ENCODE data around the gene MOB3B.

Gene MOB3B

GRCh38 chr9:27556470-27556869 is 26.9 kb upstream of the MOB3B start:
- Mint-ChIP-seq H3K27me3 (no peaks in the 10 kb centered on the region), H3K36me3 (ENCODE audit: low read depth) (peaks cover 42% of the 10 kb centered on the region), H3K27ac (no peak overlapping the region), H3K4me1 (ENCODE audit: low read depth) (peaks cover under 1% of the 10 kb centered on the region), H3K4me3 (no peak overlapping the region), H3K9me3 (no peaks in the 10 kb centered on the region)

GRCh38 chr9:27554712-27555111 is 25.1 kb upstream of the MOB3B start:
- Mint-ChIP-seq H3K4me3 (no peak overlapping the region), H3K4me1 (ENCODE audit: low read depth) (no peaks in the 10 kb centered on the region), H3K27me3 (no peaks in the 10 kb centered on the region), H3K27ac (no peak overlapping the region), H3K36me3 (ENCODE audit: low read depth) (peaks cover 37% of the 10 kb centered on the region), H3K9me3 (no peaks in the 10 kb centered on the region)

DNA sequence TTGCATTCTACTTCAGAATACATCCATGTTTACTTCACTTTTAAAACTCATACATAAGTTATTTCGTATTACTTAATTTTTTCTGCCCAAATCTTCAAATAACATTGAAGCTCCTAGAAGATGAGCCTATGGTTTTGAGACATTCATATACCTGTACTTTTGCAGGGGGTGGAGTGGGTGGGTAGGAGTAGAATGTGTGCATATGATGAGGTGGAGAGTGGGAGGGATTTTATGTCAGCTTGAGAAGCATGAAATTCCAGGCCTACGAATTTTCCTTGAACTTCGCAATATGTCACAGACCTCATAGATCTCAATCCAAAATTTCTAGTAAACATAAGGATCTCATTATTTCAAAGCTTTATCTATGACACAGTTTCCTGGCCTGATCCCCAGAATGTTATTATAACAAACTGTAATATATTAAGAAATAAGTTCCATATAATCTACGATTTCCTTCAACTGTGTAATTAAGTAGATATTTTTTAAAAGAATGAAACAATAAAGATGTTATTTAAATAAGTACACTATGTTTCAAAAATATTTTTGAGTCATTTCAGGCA is 19.7 kb upstream of the MOB3B start:
- H3K4me1 Mint-ChIP-seq (ENCODE audit: low read depth), result no peaks in the 10 kb centered on the region
- H3K9me3 Mint-ChIP-seq, result no peaks in the 10 kb centered on the region
- H3K27ac Mint-ChIP-seq, result no peak overlapping the region
- H3K4me3 Mint-ChIP-seq, result no peak overlapping the region
- H3K36me3 Mint-ChIP-seq (ENCODE audit: low read depth), result peaks cover 33% of the 10 kb centered on the region
- no peaks in the 10 kb centered on the region for H3K27me3 Mint-ChIP-seq

DNA sequence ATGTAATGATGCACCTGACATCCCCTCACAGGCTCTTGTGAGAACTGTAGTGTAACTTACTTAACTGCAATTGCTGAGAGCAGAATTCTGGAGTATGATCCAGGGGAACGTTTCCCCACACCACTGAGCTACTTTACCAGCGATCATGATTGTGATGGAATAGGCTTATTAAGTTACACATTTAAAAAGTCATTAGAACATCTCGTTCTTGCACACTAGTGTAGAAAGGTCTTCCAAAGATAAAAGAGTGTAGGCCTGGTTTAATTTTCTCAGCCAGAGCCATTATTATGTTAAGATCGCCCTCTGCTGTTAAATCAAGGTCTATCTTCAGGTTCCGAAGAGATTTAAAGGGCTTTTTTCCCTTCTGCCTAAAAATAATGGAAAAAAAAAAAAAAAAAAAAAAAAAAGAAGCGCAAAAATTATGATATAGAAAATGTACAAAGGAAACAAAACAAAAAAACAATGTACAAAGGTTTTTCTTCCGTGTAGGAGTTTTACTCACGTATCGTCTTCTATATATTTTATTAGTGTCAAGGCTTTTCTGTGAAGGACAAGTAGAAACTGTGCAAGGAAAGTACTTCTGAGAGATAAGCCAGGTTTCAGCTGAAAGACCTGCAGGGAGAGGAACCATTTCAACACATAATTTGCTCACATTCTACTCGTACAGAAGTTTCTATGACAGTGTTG is 18.6 kb upstream of the MOB3B start:
- no peaks in the 10 kb centered on the region for H3K9me3 Mint-ChIP-seq
- H3K27ac Mint-ChIP-seq, result no peak overlapping the region
- no peaks in the 10 kb centered on the region for H3K27me3 Mint-ChIP-seq
- H3K4me1 Mint-ChIP-seq (ENCODE audit: low read depth), result no peaks in the 10 kb centered on the region
- H3K4me3 Mint-ChIP-seq, result no peak overlapping the region
- H3K36me3 Mint-ChIP-seq (ENCODE audit: low read depth), result peaks cover 32% of the 10 kb centered on the region

- Mint-ChIP-seq H3K4me1 (ENCODE audit: low read depth) (no peaks in the 10 kb centered on the region), H3K27me3 (no peaks in the 10 kb centered on the region), H3K4me3 (no peak overlapping the region), H3K27ac (no peak overlapping the region), H3K36me3 (ENCODE audit: low read depth) (peaks cover 29% of the 10 kb centered on the region), H3K9me3 (no peaks in the 10 kb centered on the region)
Measured at GRCh38 chr9:27545471-27545870, 15.9 kb upstream of the MOB3B start.

GRCh38 chr9:27542508-27542907 is 12.9 kb upstream of the MOB3B start:
- Mint-ChIP-seq H3K4me3 (no peak overlapping the region), H3K36me3 (ENCODE audit: low read depth) (peaks cover 29% of the 10 kb centered on the region), H3K27ac (no peak overlapping the region), H3K27me3 (no peaks in the 10 kb centered on the region), H3K9me3 (no peaks in the 10 kb centered on the region), H3K4me1 (ENCODE audit: low read depth) (no peaks in the 10 kb centered on the region)

DNA sequence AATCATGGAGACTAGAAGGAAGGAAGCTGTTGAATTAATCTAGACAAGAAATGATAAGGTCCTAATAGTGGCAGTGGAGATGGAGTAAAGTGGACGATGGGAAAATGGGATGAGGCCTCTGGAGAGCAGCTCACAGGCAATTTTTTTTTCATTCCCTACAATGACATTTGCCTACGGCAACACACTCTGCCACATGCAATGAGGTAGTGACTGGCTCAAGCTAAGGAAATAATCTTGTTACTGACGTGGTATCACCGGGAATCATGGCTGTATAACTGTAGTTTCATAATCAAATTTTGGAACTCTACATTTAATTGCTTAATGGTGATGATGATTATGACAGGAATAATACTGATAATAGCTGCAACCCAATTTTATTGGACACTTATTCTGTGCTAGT is 12.1 kb upstream of the MOB3B start:
- H3K9me3 Mint-ChIP-seq, result no peaks in the 10 kb centered on the region
- no peak overlapping the region for H3K27ac Mint-ChIP-seq
- no peaks in the 10 kb centered on the region for H3K4me1 Mint-ChIP-seq (ENCODE audit: low read depth)
- H3K4me3 Mint-ChIP-seq, result no peak overlapping the region
- H3K27me3 Mint-ChIP-seq, result no peaks in the 10 kb centered on the region
- H3K36me3 Mint-ChIP-seq (ENCODE audit: low read depth), result peaks cover 29% of the 10 kb centered on the region

- Mint-ChIP-seq H3K36me3 (ENCODE audit: low read depth) (peaks cover 26% of the 10 kb centered on the region), H3K9me3 (no peaks in the 10 kb centered on the region), H3K27me3 (no peaks in the 10 kb centered on the region), H3K27ac (no peak overlapping the region), H3K4me3 (no peak overlapping the region), H3K4me1 (ENCODE audit: low read depth) (no peaks in the 10 kb centered on the region)
Measured at GRCh38 chr9:27540502-27540901, 10.9 kb upstream of the MOB3B start.

GRCh38 chr9:27539479-27540441 is 10.1 kb upstream of the MOB3B start:
- no peaks in the 10 kb centered on the region for H3K27me3 Mint-ChIP-seq
- H3K4me3 Mint-ChIP-seq, result no peak overlapping the region

DNA sequence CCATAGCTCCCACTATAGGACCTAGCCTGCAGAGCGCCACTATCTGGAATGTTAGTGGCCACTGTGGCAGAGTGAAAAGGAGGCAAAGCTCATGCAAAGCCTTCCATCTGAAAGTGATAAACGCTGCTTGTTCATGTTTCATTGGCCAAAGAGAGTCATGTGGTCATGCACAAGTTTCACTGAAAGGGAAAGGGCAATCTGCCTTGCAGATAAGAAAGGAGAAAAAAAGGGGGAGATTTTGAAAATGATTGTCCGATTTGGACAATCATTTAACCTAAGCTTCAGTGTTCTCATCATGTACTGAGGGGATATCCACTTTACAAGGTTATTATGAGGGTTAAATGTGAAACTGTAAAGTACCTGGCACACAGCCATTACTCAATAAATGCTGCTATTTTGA is 9.0 kb upstream of the MOB3B start:
- Mint-ChIP-seq H3K4me3 (no peak overlapping the region), H3K36me3 (ENCODE audit: low read depth) (peaks cover 10% of the 10 kb centered on the region), H3K9me3 (no peaks in the 10 kb centered on the region), H3K27ac (no peak overlapping the region), H3K4me1 (ENCODE audit: low read depth) (no peaks in the 10 kb centered on the region), H3K27me3 (no peaks in the 10 kb centered on the region)

More at GRCh38 chr9:27539479-27540441, 10.1 kb upstream of the MOB3B start:
- H3K27ac Mint-ChIP-seq, result no peak overlapping the region
- no peaks in the 10 kb centered on the region for H3K9me3 Mint-ChIP-seq
- no peaks in the 10 kb centered on the region for H3K4me1 Mint-ChIP-seq (ENCODE audit: low read depth)
- H3K36me3 Mint-ChIP-seq (ENCODE audit: low read depth), result peaks cover 21% of the 10 kb centered on the region

GRCh38 chr9:27537756-27538155 is 8.1 kb upstream of the MOB3B start:
- no peaks in the 10 kb centered on the region for H3K27me3 Mint-ChIP-seq
- no peaks in the 10 kb centered on the region for H3K4me1 Mint-ChIP-seq (ENCODE audit: low read depth)

GRCh38 chr9:27537027-27537435 is 7.4 kb upstream of the MOB3B start:
- Mint-ChIP-seq H3K4me3 (no peak overlapping the region), H3K9me3 (no peaks in the 10 kb centered on the region), H3K4me1 (ENCODE audit: low read depth) (no peaks in the 10 kb centered on the region), H3K27ac (no peak overlapping the region), H3K36me3 (ENCODE audit: low read depth) (no peaks in the 10 kb centered on the region), H3K27me3 (no peaks in the 10 kb centered on the region)

More at GRCh38 chr9:27537756-27538155, 8.1 kb upstream of the MOB3B start:
- Mint-ChIP-seq H3K36me3 (ENCODE audit: low read depth) (peaks cover 4% of the 10 kb centered on the region), H3K9me3 (no peaks in the 10 kb centered on the region), H3K27ac (no peak overlapping the region), H3K4me3 (no peak overlapping the region)

- Mint-ChIP-seq H3K4me3 (no peak overlapping the region), H3K36me3 (ENCODE audit: low read depth) (no peaks in the 10 kb centered on the region), H3K27ac (no peak overlapping the region), H3K27me3 (no peaks in the 10 kb centered on the region), H3K9me3 (no peaks in the 10 kb centered on the region), H3K4me1 (ENCODE audit: low read depth) (no peaks in the 10 kb centered on the region)
Measured at GRCh38 chr9:27536168-27536567, 6.6 kb upstream of the MOB3B start.

- Mint-ChIP-seq H3K27ac (no peak overlapping the region), H3K9me3 (no peaks in the 10 kb centered on the region), H3K4me3 (no peak overlapping the region), H3K36me3 (ENCODE audit: low read depth) (no peaks in the 10 kb centered on the region), H3K27me3 (no peaks in the 10 kb centered on the region), H3K4me1 (ENCODE audit: low read depth) (no peaks in the 10 kb centered on the region)
Measured at GRCh38 chr9:27535701-27536118, 6.1 kb upstream of the MOB3B start.

DNA sequence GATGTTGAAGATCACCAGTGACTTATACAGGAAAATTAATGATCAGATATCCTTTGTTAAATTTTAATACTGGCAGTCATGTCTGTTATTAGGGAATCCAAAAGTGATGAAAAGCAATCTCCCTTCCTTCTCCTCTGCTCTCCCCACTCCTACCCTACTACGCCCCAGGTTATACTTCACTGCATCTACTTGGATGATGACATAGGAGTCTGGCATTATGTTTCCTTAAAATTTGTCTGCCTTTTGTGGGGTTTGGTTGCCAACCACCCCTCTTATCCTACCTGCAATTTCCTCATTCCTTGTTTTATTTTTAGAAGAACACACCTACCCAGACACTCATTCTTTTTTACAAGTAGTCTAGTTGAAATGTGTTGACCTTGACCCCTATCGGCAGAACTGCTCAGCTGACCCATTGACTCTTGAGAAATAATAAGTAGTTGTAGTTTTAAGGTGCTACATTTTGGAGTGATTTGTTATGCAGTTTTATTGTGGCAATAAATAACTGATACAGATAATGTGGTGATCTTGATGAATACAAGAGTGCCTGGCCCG is 5.1 kb upstream of the MOB3B start:
- peaks cover 2% of the 10 kb centered on the region for H3K4me1 Mint-ChIP-seq (ENCODE audit: low read depth)
- H3K9me3 Mint-ChIP-seq, result no peaks in the 10 kb centered on the region
- no peaks in the 10 kb centered on the region for H3K27me3 Mint-ChIP-seq
- H3K27ac Mint-ChIP-seq, result no peak overlapping the region
- H3K4me3 Mint-ChIP-seq, result no peak overlapping the region
- no peaks in the 10 kb centered on the region for H3K36me3 Mint-ChIP-seq (ENCODE audit: low read depth)

Data from stimulated activated naive CD8-positive, alpha-beta T cell treated with anti-CD3 and anti-CD28 coated beads, Interleukin-15, Interleukin-2, amounts not matched to agents 100 ng/mL and 50 ng/mL, for 24 hours (primary cell).